ENCODE data around the gene PTH2. TPM values are rescaled to one million over a fixed set of nuclear protein-coding genes. Genes with fewer than 3 reads are reported as not detected.

Gene PTH2
- total RNA-seq, 1 experiment from 2014 or later, result 0.96 TPM

GRCh38 chr19:49435670-49436069 is 12.4 kb upstream of the PTH2 start:
- no peak overlapping the region for H4K5ac ChIP-seq (ENCODE audit: insufficient read length, low read depth, low read length)
- H2AK5ac ChIP-seq (ENCODE audit: insufficient read length, low read length), result no peak overlapping the region
- peak overlapping the region in 2 of 3 experiments; percentile 22 to 88; a peak in 3 of 7 replicates for H3K27ac Mint-ChIP-seq
- no peak overlapping the region for H3K23ac ChIP-seq (ENCODE audit: insufficient read length, low read depth, low read length)
- H2BK120ac ChIP-seq (ENCODE audit: low read depth, low read length, poor library complexity, severe bottlenecking), result no peak overlapping the region
- no peak overlapping the region for H2BK12ac ChIP-seq (ENCODE audit: insufficient read length, low read depth, low read length)
- H3T11ph ChIP-seq (ENCODE audit: low read length), result no peak overlapping the region
- no peak overlapping the region for H2AFZ ChIP-seq (ENCODE audit: low read length)
- no peak overlapping the region for H3K9ac ChIP-seq (ENCODE audit: extremely low read depth, insufficient read length, low read length)
- no peak for TF ChIP-seq CTCF (conservative IDR thresholded peaks at IDR 0.05)
- no peak overlapping the region for H2BK20ac ChIP-seq (ENCODE audit: low read depth, low read length, poor library complexity, severe bottlenecking)
- peaks cover 6% of the 10 kb centered on the region for H3K23me2 ChIP-seq (ENCODE audit: insufficient read length, low read depth, low read length, poor library complexity, severe bottlenecking)
- peaks cover 3 to 13% (median 5%) of the 10 kb centered on the region in 3 experiments for H3K36me3 Mint-ChIP-seq (ENCODE audit: insufficient read depth in 1 of 3, low read depth in 3 of 3)
- H3K4me2 ChIP-seq (ENCODE audit: insufficient read depth, insufficient read length, low read length), result peak overlapping the region; percentile 21
- no peaks in the 10 kb centered on the region for H3K4me1 ChIP-seq (ENCODE audit: insufficient read depth, low read length)
- no peaks in the 10 kb centered on the region for H3K9me3 ChIP-seq (ENCODE audit: control insufficient read depth, low read depth, low read length)
- H3K27me3 Mint-ChIP-seq (ENCODE audit: low read depth), result peaks cover 88% of the 10 kb centered on the region
- H3K56ac ChIP-seq (ENCODE audit: insufficient read length, low read depth, low read length), result no peak overlapping the region
- peak overlapping the region in 1 of 2 experiments; percentile 76; a peak in 3 of 5 replicates for H3K4me3 Mint-ChIP-seq
- H2BK15ac ChIP-seq (ENCODE audit: low read depth, low read length), result no peak overlapping the region
- H3K27me3 ChIP-seq (ENCODE audit: insufficient read depth, low read length), result peaks cover 34% of the 10 kb centered on the region; the same call in 1 of the 2 replicates
- H3K18ac ChIP-seq (ENCODE audit: insufficient read length, low read depth, low read length), result no peak overlapping the region
- H3K27ac ChIP-seq (ENCODE audit: insufficient read length, low read depth, low read length), result no peak overlapping the region
- no peak overlapping the region for H3K4ac ChIP-seq (ENCODE audit: low read depth, low read length)
- H3K79me1 ChIP-seq (ENCODE audit: insufficient read depth, low read depth, low read length, poor library complexity, severe bottlenecking), result no peaks in the 10 kb centered on the region
- H3K14ac ChIP-seq (ENCODE audit: insufficient read depth, low read length), result no peak overlapping the region
- H4K20me1 ChIP-seq (ENCODE audit: control insufficient read depth, insufficient read depth, insufficient read length), result no peaks in the 10 kb centered on the region
- H3K79me2 ChIP-seq (ENCODE audit: insufficient read depth, low read length), result no peaks in the 10 kb centered on the region
- peaks cover 22 to 66% of the 10 kb centered on the region in 2 experiments for H3K4me1 Mint-ChIP-seq
- no peak overlapping the region for H4K91ac ChIP-seq (ENCODE audit: insufficient read length, low read depth, low read length)
- WGBS (ENCODE audit: extremely low coverage, insufficient read length, low lambda C conversion rate), result no CpG with 5 or more reads among the region's 10 CpGs
- peaks cover 4 to 8% of the 10 kb centered on the region in 2 experiments; a peak in 3 of 5 replicates for H3K9me3 Mint-ChIP-seq
- no peak for DNase-seq
- no peak overlapping the region for H4K8ac ChIP-seq (replicated peaks; ENCODE audit: insufficient read length, low read depth, low read length)
- no peak overlapping the region for H2BK5ac ChIP-seq (ENCODE audit: insufficient read length, low read length)
